Activated T-cell treated with anti-CD3 and anti-CD28 coated beads, Interleukin-2, amount 50 U/mL, for 48 hours (primary cell): ENCODE measurements around the gene CCDC146.
A peak's percentile ranks its signal among the peaks of the same experiment; 100 is the strongest.
"Not testable (repeated sequence)": the region's sequence is repeated elsewhere in the genome, so short reads cannot be mapped to it uniquely, and the experiment has no call there.

Source experiments
- DNase-seq, 2 experiments: peaks; one replicate each; pipeline ENCODE4 v3.0.0-alpha.2; 2020

The CCDC146 gene

GRCh38 chr7:77331938-77332695 is 209.7 kb downstream of the CCDC146 start:
- peak; percentile 55 to 60 for DNase-seq

GRCh38 chr7:77334039-77334438 is 211.6 kb downstream of the CCDC146 start:
- DNase-seq = not testable (repeated sequence)

- no peak for DNase-seq
Measured at GRCh38 chr7:77335581-77335980, 213.2 kb downstream of the CCDC146 start.

GRCh38 chr7:77337456-77337990 is 215.1 kb downstream of the CCDC146 start:
- DNase-seq = no peak

- no peak for DNase-seq
Measured at GRCh38 chr7:77338260-77338659, 215.8 kb downstream of the CCDC146 start.

GRCh38 chr7:77338883-77339629 is 216.6 kb downstream of the CCDC146 start:
- DNase-seq = no peak

GRCh38 chr7:77339726-77340125 is 217.3 kb downstream of the CCDC146 start:
- no peak for DNase-seq
